T-helper 2 cell treated with Interferon-gamma antibody and Interleukin-4, amounts not matched to agents 5 μg/mL and 100 μg/mL, for 36 hours (primary cell): ENCODE measurements around the gene NDUFV3.
"Not testable (repeated sequence)": the region's sequence is repeated elsewhere in the genome, so short reads cannot be mapped to it uniquely, and the experiment has no call there.

Source experiments
- DNase-seq: peaks from one replicate; pipeline ENCODE4 v3.0.0; 2021; ENCODE audit warnings: low spot score
- H3K27ac Mint-ChIP-seq: one replicate; pipeline ENCODE4 v1.8.0; 2021; ENCODE audit warnings: mild to moderate bottlenecking, mixed read lengths
- H3K27me3 Mint-ChIP-seq: one replicate; pipeline ENCODE4 v1.8.0; 2021; ENCODE audit warnings: low read depth, mixed read lengths
- H3K36me3 Mint-ChIP-seq: one replicate; pipeline ENCODE4 v1.8.0; 2021; ENCODE audit warnings: low read depth, mixed read lengths
- H3K4me1 Mint-ChIP-seq: one replicate; pipeline ENCODE4 v1.8.0; 2021; ENCODE audit warnings: low read depth, mixed read lengths
- H3K4me3 Mint-ChIP-seq: one replicate; pipeline ENCODE4 v1.8.0; 2022; ENCODE audit warnings: mild to moderate bottlenecking, moderate library complexity, mixed read lengths
- H3K9me3 Mint-ChIP-seq: one replicate; pipeline ENCODE4 v1.8.0; 2021; ENCODE audit warnings: mixed read lengths

The NDUFV3 gene

GRCh38 chr21:42887326-42887725 is 5.8 kb upstream of the NDUFV3 start:
- Mint-ChIP-seq H3K9me3 (no peaks in the 10 kb centered on the region), H3K27ac (no peak overlapping the region), H3K4me1 (peaks cover 2% of the 10 kb centered on the region), H3K4me3 (no peak overlapping the region), H3K36me3 (no peaks in the 10 kb centered on the region), H3K27me3 (no peaks in the 10 kb centered on the region)
- no peak for DNase-seq

- Mint-ChIP-seq H3K27me3 (no peaks in the 10 kb centered on the region), H3K4me1 (peaks cover 9% of the 10 kb centered on the region), H3K9me3 (no peaks in the 10 kb centered on the region), H3K36me3 (peaks cover 9% of the 10 kb centered on the region), H3K27ac (peak overlapping the region; percentile 93), H3K4me3 (peak overlapping the region; percentile 90)
- no peak for DNase-seq
Measured at GRCh38 chr21:42892582-42892930, 553 bp upstream of the NDUFV3 start.

GRCh38 chr21:42900446-42900845 is 7.3 kb downstream of the NDUFV3 start:
- Mint-ChIP-seq H3K36me3 (peaks cover 36% of the 10 kb centered on the region), H3K9me3 (no peaks in the 10 kb centered on the region), H3K27me3 (no peaks in the 10 kb centered on the region), H3K4me3 (no peak overlapping the region), H3K27ac (no peak overlapping the region), H3K4me1 (no peaks in the 10 kb centered on the region)
- no peak for DNase-seq

GRCh38 chr21:42903817-42904216 is 10.7 kb downstream of the NDUFV3 start:
- no peaks in the 10 kb centered on the region for H3K27me3 Mint-ChIP-seq
- no peak for DNase-seq
- no peak overlapping the region for H3K27ac Mint-ChIP-seq
- H3K4me1 Mint-ChIP-seq: no peaks in the 10 kb centered on the region
- no peak overlapping the region for H3K4me3 Mint-ChIP-seq
- H3K36me3 Mint-ChIP-seq: peaks cover 31% of the 10 kb centered on the region
- H3K9me3 Mint-ChIP-seq: no peaks in the 10 kb centered on the region

GRCh38 chr21:42905195-42905594 is 12.1 kb downstream of the NDUFV3 start:
- Mint-ChIP-seq H3K4me3 (no peak overlapping the region), H3K27ac (no peak overlapping the region), H3K9me3 (no peaks in the 10 kb centered on the region), H3K27me3 (no peaks in the 10 kb centered on the region), H3K36me3 (peaks cover 35% of the 10 kb centered on the region), H3K4me1 (no peaks in the 10 kb centered on the region)
- no peak for DNase-seq

GRCh38 chr21:42906233-42906632 is 13.1 kb downstream of the NDUFV3 start:
- no peak overlapping the region for H3K4me3 Mint-ChIP-seq
- no peaks in the 10 kb centered on the region for H3K9me3 Mint-ChIP-seq
- no peak overlapping the region for H3K27ac Mint-ChIP-seq
- peaks cover 35% of the 10 kb centered on the region for H3K36me3 Mint-ChIP-seq
- no peaks in the 10 kb centered on the region for H3K27me3 Mint-ChIP-seq
- H3K4me1 Mint-ChIP-seq: no peaks in the 10 kb centered on the region
- no peak for DNase-seq

- DNase-seq, H3K27ac Mint-ChIP-seq, H3K9me3 Mint-ChIP-seq, H3K4me1 Mint-ChIP-seq, H3K4me3 Mint-ChIP-seq, H3K27me3 Mint-ChIP-seq: not testable (repeated sequence)
- H3K36me3 Mint-ChIP-seq: peaks cover 33% of the 10 kb centered on the region
Measured at GRCh38 chr21:42908484-42908883, 15.4 kb downstream of the NDUFV3 start.

GRCh38 chr21:42911920-42912319 is 18.8 kb downstream of the NDUFV3 start:
- H3K36me3 Mint-ChIP-seq: peaks cover 18% of the 10 kb centered on the region

GRCh38 chr21:42913476-42913875 is 20.4 kb downstream of the NDUFV3 start:
- no peaks in the 10 kb centered on the region for H3K27me3 Mint-ChIP-seq
- no peaks in the 10 kb centered on the region for H3K4me1 Mint-ChIP-seq
- DNase-seq: no peak
- H3K27ac Mint-ChIP-seq: peak overlapping the region; percentile 10
- H3K9me3 Mint-ChIP-seq: no peaks in the 10 kb centered on the region
- H3K36me3 Mint-ChIP-seq: peaks cover 17% of the 10 kb centered on the region
- H3K4me3 Mint-ChIP-seq: no peak overlapping the region

More at GRCh38 chr21:42911920-42912319, 18.8 kb downstream of the NDUFV3 start:
- not testable (repeated sequence) for H3K27ac Mint-ChIP-seq, H3K4me3 Mint-ChIP-seq, H3K9me3 Mint-ChIP-seq, H3K27me3 Mint-ChIP-seq, DNase-seq, H3K4me1 Mint-ChIP-seq

GRCh38 chr21:42918291-42918690 is 25.2 kb downstream of the NDUFV3 start:
- Mint-ChIP-seq H3K36me3 (peaks cover 1% of the 10 kb centered on the region), H3K27me3 (no peaks in the 10 kb centered on the region), H3K4me1 (peaks cover under 1% of the 10 kb centered on the region), H3K4me3 (no peak overlapping the region), H3K27ac (no peak overlapping the region), H3K9me3 (no peaks in the 10 kb centered on the region)
- no peak for DNase-seq

- Mint-ChIP-seq H3K36me3 (no peaks in the 10 kb centered on the region), H3K9me3 (no peaks in the 10 kb centered on the region), H3K4me3 (no peak overlapping the region), H3K27me3 (no peaks in the 10 kb centered on the region), H3K27ac (no peak overlapping the region), H3K4me1 (peaks cover 16% of the 10 kb centered on the region)
- no peak for DNase-seq
Measured at GRCh38 chr21:42921927-42922326, 28.8 kb downstream of the NDUFV3 start.

GRCh38 chr21:42922918-42923317 is 29.8 kb downstream of the NDUFV3 start:
- Mint-ChIP-seq H3K4me1 (peaks cover 16% of the 10 kb centered on the region), H3K27ac (no peak overlapping the region), H3K4me3 (no peak overlapping the region), H3K27me3 (no peaks in the 10 kb centered on the region), H3K36me3 (no peaks in the 10 kb centered on the region), H3K9me3 (no peaks in the 10 kb centered on the region)
- DNase-seq: no peak

- peak; percentile 77 for DNase-seq
- peaks cover 16% of the 10 kb centered on the region for H3K4me1 Mint-ChIP-seq
- H3K4me3 Mint-ChIP-seq: peak overlapping the region; percentile 62
- no peaks in the 10 kb centered on the region for H3K9me3 Mint-ChIP-seq
- H3K36me3 Mint-ChIP-seq: no peaks in the 10 kb centered on the region
- peak overlapping the region; percentile 82 for H3K27ac Mint-ChIP-seq
- H3K27me3 Mint-ChIP-seq: no peaks in the 10 kb centered on the region
Measured at GRCh38 chr21:42923553-42924432, 30.7 kb downstream of the NDUFV3 start.

GRCh38 chr21:42924433-42924751 is 31.3 kb downstream of the NDUFV3 start:
- no peak for DNase-seq
- no peaks in the 10 kb centered on the region for H3K9me3 Mint-ChIP-seq
- no peaks in the 10 kb centered on the region for H3K36me3 Mint-ChIP-seq
- H3K4me3 Mint-ChIP-seq: peak overlapping the region; percentile 62
- no peaks in the 10 kb centered on the region for H3K27me3 Mint-ChIP-seq
- H3K27ac Mint-ChIP-seq: peak overlapping the region; percentile 82
- peaks cover 16% of the 10 kb centered on the region for H3K4me1 Mint-ChIP-seq
